ENCODE results near the gene ANOS1. TPM values are rescaled to one million over a fixed set of nuclear protein-coding genes. Genes with fewer than 3 reads are reported as not detected.

Gene ANOS1
- total RNA-seq, 1 experiment from 2014 or later, result 0.22 TPM

DNA sequence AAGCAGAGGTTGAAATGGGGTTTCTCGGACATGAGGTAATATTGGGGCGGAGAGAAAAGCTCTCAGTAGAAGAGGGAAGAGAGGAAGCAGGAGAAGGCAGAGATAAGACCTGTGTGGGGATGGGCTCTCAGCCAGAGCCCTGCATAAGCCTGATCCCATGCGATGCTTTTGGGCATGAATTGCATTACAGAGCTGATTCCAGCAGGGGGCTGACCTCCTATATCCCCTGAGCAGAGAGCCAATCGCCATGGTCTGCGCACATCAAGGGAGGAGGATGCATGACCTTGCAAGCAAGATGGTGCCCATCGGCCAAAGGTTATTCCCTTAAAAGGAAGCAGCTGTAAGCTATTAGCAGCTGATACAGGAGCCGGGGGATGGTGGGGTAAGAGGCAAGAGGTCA, 7.6 kb downstream of the ANOS1 start:
- DNase-seq, result no peak
- ChIA-PET CTCF (no interaction called here), POLR2A (ENCODE audit: unreplicated experiment) (no interaction called here)
- no peaks in the 10 kb centered on the region for H3K9me2 ChIP-seq (ENCODE audit: insufficient read depth)
- H3K27me3 ChIP-seq (ENCODE audit: insufficient read depth, low read depth), result no peaks in the 10 kb centered on the region
- no peaks in the 10 kb centered on the region for H3K79me2 ChIP-seq (ENCODE audit: low read depth)
- no peak overlapping the region for H3K4me3 ChIP-seq
- H3K4me1 ChIP-seq (replicated peaks; ENCODE audit: insufficient read depth), result peaks cover 20% of the 10 kb centered on the region
- H2AFZ ChIP-seq, result no peak overlapping the region
- no peaks in the 10 kb centered on the region for H4K20me1 ChIP-seq (ENCODE audit: insufficient read depth)
- BruUV-seq (replicated peaks), result no TSS peak
- no peaks in the 10 kb centered on the region for H3K36me3 ChIP-seq (ENCODE audit: low read depth)
- intact Hi-C loops (cut with micrococcal nuclease; ENCODE audit: unreplicated experiment), result loop anchor here (10.0 kb wide), 1 partner anchor 59 kb away; no protein-coding TSS in a partner anchor
- peaks cover 5% of the 10 kb centered on the region; the same call in 1 of the 2 replicates for H3F3A ChIP-seq (ENCODE audit: insufficient read depth, low read depth)
- no peak overlapping the region for H3K4me2 ChIP-seq
- H3K27ac ChIP-seq, result no peak overlapping the region
- TF ChIP-seq, protein P1, sequence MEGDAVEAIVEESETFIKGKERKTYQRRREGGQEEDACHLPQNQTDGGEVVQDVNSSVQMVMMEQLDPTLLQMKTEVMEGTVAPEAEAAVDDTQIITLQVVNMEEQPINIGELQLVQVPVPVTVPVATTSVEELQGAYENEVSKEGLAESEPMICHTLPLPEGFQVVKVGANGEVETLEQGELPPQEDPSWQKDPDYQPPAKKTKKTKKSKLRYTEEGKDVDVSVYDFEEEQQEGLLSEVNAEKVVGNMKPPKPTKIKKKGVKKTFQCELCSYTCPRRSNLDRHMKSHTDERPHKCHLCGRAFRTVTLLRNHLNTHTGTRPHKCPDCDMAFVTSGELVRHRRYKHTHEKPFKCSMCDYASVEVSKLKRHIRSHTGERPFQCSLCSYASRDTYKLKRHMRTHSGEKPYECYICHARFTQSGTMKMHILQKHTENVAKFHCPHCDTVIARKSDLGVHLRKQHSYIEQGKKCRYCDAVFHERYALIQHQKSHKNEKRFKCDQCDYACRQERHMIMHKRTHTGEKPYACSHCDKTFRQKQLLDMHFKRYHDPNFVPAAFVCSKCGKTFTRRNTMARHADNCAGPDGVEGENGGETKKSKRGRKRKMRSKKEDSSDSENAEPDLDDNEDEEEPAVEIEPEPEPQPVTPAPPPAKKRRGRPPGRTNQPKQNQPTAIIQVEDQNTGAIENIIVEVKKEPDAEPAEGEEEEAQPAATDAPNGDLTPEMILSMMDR (conservative IDR thresholded peaks at IDR 0.05), result no peak
- no peak for TF ChIP-seq EZH2 (IDR thresholded peaks at IDR 0.05; ENCODE audit: low read depth)
- H3K9me3 ChIP-seq (ENCODE audit: insufficient read depth, low read depth), result no peaks in the 10 kb centered on the region

DNA sequence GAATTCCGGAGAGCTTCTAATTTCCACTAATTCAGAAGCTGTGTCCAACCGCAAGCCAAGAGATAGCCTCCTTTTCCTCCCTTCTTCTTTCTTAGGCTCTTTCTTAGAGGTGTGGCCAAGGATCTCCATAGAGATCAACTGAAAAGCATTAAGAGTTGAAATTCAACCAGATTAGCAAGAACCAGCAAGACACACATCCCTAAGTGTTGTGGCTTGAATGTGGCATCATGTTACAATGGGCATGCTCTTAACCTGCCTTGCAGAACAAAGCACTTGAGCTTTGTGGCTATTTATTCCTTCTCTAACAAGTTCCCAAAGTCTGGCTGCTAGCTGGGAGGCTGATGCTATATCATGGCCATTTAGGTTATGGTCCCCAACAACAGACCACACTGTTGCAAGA, 10.4 kb downstream of the ANOS1 start:
- intact Hi-C loops (cut with micrococcal nuclease; ENCODE audit: unreplicated experiment), result loop anchor here (10.0 kb wide), 1 partner anchor 57 kb away; no protein-coding TSS in a partner anchor

DNA sequence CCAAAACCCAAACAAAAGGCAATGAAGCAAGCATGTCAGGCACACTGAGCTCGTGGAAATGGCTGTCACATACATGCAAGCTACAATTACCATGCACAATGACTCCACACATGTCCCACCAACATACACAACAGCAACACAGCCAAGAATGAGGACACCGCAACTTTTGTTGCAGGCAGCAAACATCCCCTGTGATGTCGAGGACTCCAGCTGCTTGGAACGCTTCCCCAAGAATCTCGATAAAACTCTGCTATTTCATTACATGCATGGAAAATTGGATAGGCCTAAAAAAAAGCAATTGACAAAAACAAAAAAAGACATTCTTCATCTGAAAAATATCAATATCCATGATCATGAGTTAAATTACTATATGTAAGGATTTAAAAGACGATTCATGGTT, 11.8 kb downstream of the ANOS1 start:
- Histone ChIP-seq H3K36me3 (ENCODE audit: low read depth) (no peaks in the 10 kb centered on the region), H3K27me3 (ENCODE audit: insufficient read depth, low read depth) (no peaks in the 10 kb centered on the region), H3K9me3 (ENCODE audit: insufficient read depth, low read depth) (no peaks in the 10 kb centered on the region), H2AFZ (no peak overlapping the region), H3F3A (ENCODE audit: insufficient read depth, low read depth) (no peaks in the 10 kb centered on the region), H4K20me1 (ENCODE audit: insufficient read depth) (no peaks in the 10 kb centered on the region), H3K79me2 (ENCODE audit: low read depth) (no peaks in the 10 kb centered on the region), H3K27ac (no peak overlapping the region), H3K9me2 (ENCODE audit: insufficient read depth) (no peaks in the 10 kb centered on the region), H3K4me3 (no peak overlapping the region), H3K4me2 (no peak overlapping the region), H3K4me1 (replicated peaks; ENCODE audit: insufficient read depth) (no peaks in the 10 kb centered on the region)
- ChIA-PET POLR2A (ENCODE audit: unreplicated experiment) (no interaction called here), CTCF (no interaction called here)
- no TSS peak for BruUV-seq (replicated peaks)
- intact Hi-C loops (cut with micrococcal nuclease; ENCODE audit: unreplicated experiment), result loop anchor here (10.0 kb wide), 1 partner anchor 55 kb away; no protein-coding TSS in a partner anchor
- DNase-seq, result no peak
- no peak for TF ChIP-seq EZH2 (IDR thresholded peaks at IDR 0.05; ENCODE audit: low read depth)
- TF ChIP-seq, protein P1 (conservative IDR thresholded peaks at IDR 0.05), result no peak

More for the DNA sequence above, 10.4 kb downstream of the ANOS1 start:
- no peaks in the 10 kb centered on the region for H4K20me1 ChIP-seq (ENCODE audit: insufficient read depth)
- no peaks in the 10 kb centered on the region for H3K27me3 ChIP-seq (ENCODE audit: insufficient read depth, low read depth)
- no peaks in the 10 kb centered on the region for H3K9me2 ChIP-seq (ENCODE audit: insufficient read depth)
- no peak overlapping the region for H2AFZ ChIP-seq
- POLR2A ChIA-PET (ENCODE audit: unreplicated experiment), result no interaction called here
- peaks cover 5% of the 10 kb centered on the region; the same call in 1 of the 2 replicates for H3F3A ChIP-seq (ENCODE audit: insufficient read depth, low read depth)
- H3K27ac ChIP-seq, result no peak overlapping the region
- CTCF ChIA-PET, result no interaction called here
- H3K4me3 ChIP-seq, result no peak overlapping the region
- no peaks in the 10 kb centered on the region for H3K79me2 ChIP-seq (ENCODE audit: low read depth)
- DNase-seq, result no peak
- no peak for TF ChIP-seq EZH2 (IDR thresholded peaks at IDR 0.05; ENCODE audit: low read depth)
- TF ChIP-seq, protein P1 (conservative IDR thresholded peaks at IDR 0.05), result no peak
- H3K36me3 ChIP-seq (ENCODE audit: low read depth), result no peaks in the 10 kb centered on the region
- no peaks in the 10 kb centered on the region for H3K9me3 ChIP-seq (ENCODE audit: insufficient read depth, low read depth)
- peaks cover 9% of the 10 kb centered on the region for H3K4me1 ChIP-seq (replicated peaks; ENCODE audit: insufficient read depth)
- no TSS peak for BruUV-seq (replicated peaks)
- no peak overlapping the region for H3K4me2 ChIP-seq

All from PC-9 (cell line).